ENCODE data around the gene MACF1.
A peak's percentile ranks its signal among the peaks of the same experiment; 100 is the strongest.
"Not testable (repeated sequence)": the region's sequence is repeated elsewhere in the genome, so short reads cannot be mapped to it uniquely, and the experiment has no call there.

The MACF1 gene

DNA sequence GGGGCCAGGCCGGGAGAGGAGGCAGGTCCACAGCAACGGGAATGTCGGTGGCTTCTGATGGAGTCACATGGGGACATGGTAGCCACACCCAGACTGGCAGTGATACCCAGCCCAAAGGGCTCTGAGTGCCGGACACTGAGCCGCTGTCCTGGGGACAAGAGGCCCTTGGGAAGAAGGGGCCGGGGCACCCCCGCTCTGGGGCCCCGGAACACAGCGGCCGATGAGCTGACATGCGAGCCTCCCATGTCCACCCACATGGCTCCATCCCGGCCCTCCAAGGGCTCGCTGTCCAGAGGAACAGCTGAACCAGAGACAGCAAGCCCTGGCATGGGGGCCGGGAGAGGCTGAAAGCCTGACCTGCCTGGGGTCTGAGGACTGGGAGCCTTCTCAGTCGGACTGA, 294.3 kb downstream of the MACF1 start:
- DNase-seq, result not testable (repeated sequence)

- no peak for DNase-seq
Measured at GRCh38 chr1:39499668-39500067, 295.2 kb downstream of the MACF1 start.

- no peak for DNase-seq
Measured at GRCh38 chr1:39500862-39501389, 296.4 kb downstream of the MACF1 start.

DNA sequence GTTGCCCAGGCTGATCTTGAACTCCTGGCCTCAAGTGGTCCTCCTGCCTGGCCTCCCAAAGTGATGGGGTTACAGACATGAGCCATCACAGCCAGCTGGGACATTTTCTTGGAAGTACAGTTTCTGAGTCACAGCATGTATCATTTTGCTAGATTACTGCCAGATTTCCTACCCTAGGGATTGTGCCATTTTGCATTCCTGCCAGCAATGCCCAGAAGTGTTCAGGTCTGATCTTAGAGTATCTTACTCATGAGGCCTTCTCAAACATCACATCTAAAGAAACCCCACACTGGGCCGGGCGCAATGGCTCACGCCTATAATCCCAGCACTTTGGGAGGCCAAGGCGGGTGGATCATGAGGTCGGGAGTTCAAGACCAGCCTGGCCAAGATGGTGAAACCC, 297.2 kb downstream of the MACF1 start:
- no peak for DNase-seq

- not testable (repeated sequence) for DNase-seq
Measured at GRCh38 chr1:39504436-39504835, 299.9 kb downstream of the MACF1 start.

GRCh38 chr1:39505289-39505688, 300.8 kb downstream of the MACF1 start:
- DNase-seq, result no peak

DNA sequence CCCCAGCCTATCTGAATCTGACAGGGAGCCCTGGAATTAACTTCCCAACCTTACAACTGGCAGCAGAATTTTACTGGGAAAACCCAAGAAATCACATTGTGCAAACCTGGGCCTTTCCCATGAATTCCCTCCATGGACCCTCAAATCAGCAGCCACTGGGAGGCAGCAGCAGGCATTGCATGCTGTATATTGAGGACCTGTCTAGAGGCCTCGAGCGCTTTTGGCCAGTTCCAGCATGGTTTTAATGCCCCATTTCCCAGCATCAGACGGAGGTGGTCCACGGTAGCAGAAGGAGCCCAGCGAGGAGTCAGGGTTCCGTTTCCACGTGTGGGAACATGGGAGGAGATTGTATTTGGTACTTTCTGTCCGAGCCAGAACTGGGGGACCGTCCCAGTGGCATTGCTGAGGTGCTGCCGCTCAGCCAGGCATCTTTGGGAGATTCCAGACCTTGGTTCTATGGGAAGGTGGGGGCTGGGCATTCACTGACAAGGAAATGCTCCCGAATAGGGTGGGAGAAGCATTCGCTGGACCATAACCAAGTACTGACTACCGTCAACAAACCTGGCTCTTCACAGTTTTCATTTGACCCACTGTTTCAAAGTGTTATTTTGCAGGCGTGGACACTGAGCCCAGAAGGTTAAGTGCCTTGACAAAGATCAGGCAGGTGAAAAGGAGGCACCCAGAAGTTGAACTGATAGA, 302.9 kb downstream of the MACF1 start:
- DNase-seq, result no peak

DNA sequence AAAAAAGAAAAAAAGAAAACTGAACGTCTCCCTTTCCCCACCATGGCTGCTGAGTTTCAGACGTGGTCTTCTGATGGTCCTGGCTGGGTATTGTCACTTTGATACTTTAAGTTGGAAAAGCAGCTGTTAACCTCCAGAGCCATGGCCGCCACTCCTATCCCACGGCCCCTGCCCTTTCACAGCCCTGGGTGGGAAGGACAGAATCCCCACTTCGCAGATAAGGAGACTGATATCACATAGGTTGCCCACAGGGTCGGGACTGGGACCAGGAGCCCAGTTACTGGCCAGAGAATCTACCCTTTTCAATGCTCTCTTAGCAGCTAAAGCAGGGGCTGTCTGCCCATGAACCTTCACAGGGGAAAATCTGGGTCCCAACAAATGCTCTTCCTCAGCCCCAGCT, 303.8 kb downstream of the MACF1 start:
- DNase-seq, result no peak

- DNase-seq, result no peak
Measured at GRCh38 chr1:39508857-39509305, 304.4 kb downstream of the MACF1 start.

DNA sequence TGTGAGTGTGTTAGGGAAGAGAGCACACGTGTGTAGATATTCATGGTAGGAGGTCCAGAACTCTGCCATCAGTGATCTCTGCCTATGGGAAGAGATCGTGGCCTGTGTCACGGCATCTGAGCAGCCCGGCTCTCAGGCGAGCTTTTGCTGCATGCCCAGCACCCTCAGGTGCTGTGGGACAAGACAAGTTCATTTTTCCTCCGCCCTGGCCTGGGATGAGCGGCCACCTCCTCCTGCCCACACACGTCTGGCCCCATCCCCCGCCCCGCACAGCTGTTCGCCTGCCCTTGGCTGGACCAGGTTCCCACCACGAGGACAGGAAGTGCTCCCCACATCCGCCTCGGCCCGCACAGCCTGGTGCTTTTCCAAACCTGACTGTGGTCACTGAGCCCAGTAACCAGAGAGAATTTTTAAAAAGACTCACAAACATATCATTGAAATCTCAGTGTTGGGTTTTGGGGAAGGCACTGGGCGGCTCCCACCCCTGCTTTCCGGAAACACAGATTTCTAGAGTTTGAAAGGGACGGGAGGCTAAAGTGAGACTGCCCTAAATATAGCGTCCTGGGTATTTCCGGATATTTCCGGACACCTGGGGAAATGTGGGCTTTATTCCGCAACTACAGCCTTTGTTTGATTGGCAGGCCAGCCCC, 305.0 kb downstream of the MACF1 start:
- no peak for DNase-seq

DNA sequence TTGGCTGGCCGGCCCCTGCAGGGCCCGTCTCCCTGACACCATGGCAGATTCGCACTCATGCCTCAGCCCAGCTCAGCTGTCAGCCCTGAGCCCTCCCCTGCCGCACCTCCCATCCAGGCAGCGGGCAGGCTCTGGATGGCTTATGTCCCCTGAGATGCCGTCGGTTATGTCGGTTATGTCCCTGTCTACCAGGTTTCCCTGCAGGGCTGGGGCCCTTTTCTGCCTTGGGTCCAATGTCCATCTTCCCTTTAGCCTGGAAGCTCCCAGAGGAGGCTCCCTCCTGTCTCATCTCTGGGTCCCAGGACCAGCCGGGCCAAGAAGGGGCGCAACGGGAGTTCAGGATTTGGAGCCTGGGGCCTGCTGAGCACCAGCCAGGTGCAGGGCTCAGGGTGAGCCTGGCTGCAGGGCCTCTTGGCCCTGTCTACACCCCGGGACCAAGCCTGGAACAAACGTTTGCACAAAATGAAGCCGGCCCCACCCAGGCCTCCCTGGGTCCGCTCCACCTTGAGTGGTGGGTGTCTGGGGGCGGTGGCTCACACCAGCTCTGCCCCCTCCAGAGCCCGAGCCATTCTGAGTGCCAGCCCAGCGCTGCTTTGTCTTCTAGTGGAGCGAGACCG, 306.2 kb downstream of the MACF1 start:
- DNase-seq, result not testable (repeated sequence)

DNA sequence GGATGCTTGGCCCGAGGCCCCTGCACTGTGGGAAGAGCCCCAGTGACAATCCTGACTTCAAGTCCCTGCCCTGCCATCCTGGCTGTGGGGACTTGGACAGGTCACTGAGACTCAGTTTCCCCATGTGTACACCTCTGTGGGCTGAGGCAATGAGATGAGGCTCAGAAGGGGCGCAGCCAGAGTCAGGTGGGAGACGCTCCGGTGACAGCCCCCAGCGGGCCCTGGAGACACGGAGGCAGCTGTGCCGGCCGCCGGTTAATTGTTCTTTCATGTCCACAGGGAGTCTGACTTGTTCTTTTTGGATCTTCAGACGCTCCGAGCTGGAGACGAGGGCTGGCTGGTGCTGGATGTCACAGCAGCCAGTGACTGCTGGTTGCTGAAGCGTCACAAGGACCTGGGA, 307.0 kb downstream of the MACF1 start:
- not testable (repeated sequence) for DNase-seq

GRCh38 chr1:39512234-39512847, 307.8 kb downstream of the MACF1 start:
- DNase-seq, result not testable (repeated sequence)

DNA sequence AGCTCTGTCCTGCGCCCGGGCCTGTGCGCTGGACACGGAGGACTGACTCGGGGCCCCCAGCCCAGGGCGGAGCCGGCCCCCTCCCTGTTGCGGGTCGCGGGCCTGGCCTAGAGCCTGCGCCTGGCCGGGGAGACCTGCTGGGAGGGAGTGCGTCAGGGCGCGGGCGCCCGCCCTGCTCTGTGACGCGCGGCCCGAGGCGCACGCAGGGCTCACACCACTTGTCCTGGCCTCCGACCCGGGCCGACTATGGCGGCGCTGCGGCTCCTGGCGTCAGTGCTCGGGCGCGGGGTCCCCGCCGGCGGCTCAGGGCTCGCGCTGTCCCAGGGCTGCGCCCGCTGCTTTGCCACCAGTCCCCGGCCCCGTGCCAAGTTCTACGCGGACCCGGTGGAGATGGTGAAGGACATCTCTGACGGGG, 310.2 kb downstream of the MACF1 start:
- not testable (repeated sequence) for DNase-seq

- peak; percentile 49 for DNase-seq
Measured at GRCh38 chr1:39515131-39516086, 310.9 kb downstream of the MACF1 start.

DNA sequence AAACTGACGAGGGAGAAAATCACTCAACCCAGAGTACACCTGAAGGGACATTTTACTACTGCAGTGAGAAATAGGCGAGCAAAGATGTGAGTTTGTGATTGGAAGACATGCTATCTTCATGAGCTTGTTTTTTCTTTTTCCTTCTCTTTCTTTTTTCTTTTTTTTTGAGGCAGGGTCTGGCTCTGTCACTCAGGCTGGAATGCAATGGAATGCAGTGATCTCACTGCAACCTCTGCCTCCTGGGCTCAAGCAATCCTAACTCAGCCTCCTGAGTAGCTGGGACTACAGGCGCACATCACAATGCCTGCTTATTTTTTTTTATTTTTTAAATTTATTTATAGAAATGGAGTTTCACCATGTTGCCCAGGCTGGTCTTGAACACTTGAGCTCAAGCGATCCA, 312.3 kb downstream of the MACF1 start:
- not testable (repeated sequence) for DNase-seq

GRCh38 chr1:39517936-39518335, 313.4 kb downstream of the MACF1 start:
- not testable (repeated sequence) for DNase-seq

GRCh38 chr1:39519376-39519775, 314.9 kb downstream of the MACF1 start:
- not testable (repeated sequence) for DNase-seq

DNA sequence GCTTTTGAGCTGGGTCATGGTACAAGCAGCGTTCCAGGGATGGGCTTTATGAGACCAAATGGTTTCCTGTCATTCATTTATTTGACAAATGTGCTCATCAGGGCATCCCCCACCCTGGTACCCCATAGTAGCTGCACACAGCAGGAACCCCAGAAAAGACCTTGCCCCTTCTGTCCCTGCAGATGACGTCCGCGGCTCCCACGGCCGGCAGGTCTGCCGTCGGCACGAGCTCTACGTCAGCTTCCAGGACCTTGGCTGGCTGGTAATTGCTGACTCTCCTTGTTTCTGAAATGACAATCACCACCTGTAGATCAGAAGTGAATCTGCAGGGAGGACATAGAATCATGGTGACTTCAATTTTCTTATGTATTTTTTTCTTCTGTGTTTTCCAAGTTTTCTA, 317.7 kb downstream of the MACF1 start:
- not testable (repeated sequence) for DNase-seq

GRCh38 chr1:39522661-39523567, 318.4 kb downstream of the MACF1 start:
- no peak for DNase-seq

DNA sequence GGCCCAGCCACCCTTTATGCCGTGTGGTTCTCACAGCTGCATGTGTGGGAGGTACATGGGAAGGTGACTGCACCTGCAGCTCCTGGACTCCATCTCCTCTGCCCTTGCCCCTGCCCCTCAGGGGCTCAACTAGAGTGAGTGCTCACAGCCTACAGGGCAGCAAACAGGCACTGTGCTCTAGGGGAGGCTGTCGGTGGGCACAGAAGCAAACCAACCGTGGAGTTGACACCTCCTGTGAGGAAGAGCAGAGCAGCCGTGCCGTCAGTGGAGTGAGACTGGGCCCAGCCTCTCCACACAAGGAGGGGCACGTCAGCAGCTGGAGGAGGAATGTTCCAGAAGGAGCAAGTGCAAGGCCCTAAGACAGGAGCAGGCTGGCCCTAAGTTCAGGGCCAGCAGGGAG, 319.7 kb downstream of the MACF1 start:
- no peak for DNase-seq

All from activated CD8-positive, alpha-beta memory T cell treated with anti-CD3 and anti-CD28 coated beads, Interleukin-2, amount 50 U/mL, for 4 hours (primary cell).